SK-N-SH (cell line): ENCODE measurements around the gene ANKEF1. TPM values are rescaled to one million over a fixed set of nuclear protein-coding genes. Genes with fewer than 3 reads are reported as not detected.

Experiments
- CTCF ChIA-PET: fragments of 300-600, 350-600 bp; formaldehyde crosslinking; extraction: SDS; loops from one replicate; lab custom pipeline; 2021; lab: Yijun Ruan, JAX
- POLR2A ChIA-PET: fragments of 350-600 bp; sonication (Branson Sonifier 250); formaldehyde crosslinking; extraction: SDS; loops from one replicate; lab custom pipeline; 2020; ENCODE audit warnings: antibody characterized with exemption, inconsistent platforms; lab: Yijun Ruan, JAX
- DNase-seq: peaks from one replicate; pipeline ENCODE4 v3.0.0; 2012
- H2AFZ ChIP-seq: fragments of 200-600 bp; sonication (generic); 2 replicates; pipeline ENCODE4 v1.8.1; 2016; ENCODE audit warnings: antibody characterized with exemption, mild to moderate bottlenecking, low read depth
- H3F3A ChIP-seq: fragments of 200-600 bp; sonication (generic); replicated peaks from 2 replicates; pipeline ENCODE3; 2016; ENCODE audit warnings: antibody characterized with exemption, mild to moderate bottlenecking; ENCODE audit not compliant: insufficient read depth
- H3K27ac ChIP-seq, 2 experiments: fragments of 200-500 bp in 1 of 2; fragments of 200-600 bp in 1 of 2; sonication (Bioruptor generic) in 1 of 2; sonication (generic), shearing (Covaris generic) in 1 of 2; 2 replicates each; pipeline versions ENCODE4 v1.5.1 to v1.6.1; 2014 to 2016; ENCODE audit warnings: low read depth in 2 of 2, inconsistent platforms in 1 of 2, low read length in 1 of 2, mild to moderate bottlenecking in 1 of 2, mixed read lengths in 1 of 2
- H3K27me3 ChIP-seq: fragments of 200-600 bp; sonication (generic), shearing (Covaris generic); 2 replicates; pipeline ENCODE4 v1.6.1; 2016; ENCODE audit warnings: mixed run types; ENCODE audit not compliant: insufficient read depth
- H3K36me3 ChIP-seq, 2 experiments: fragments of 200-500 bp in 1 of 2; fragments of 200-600 bp in 1 of 2; sonication (Bioruptor generic) in 1 of 2; sonication (generic) in 1 of 2; replicated peaks in 1 of 2; 2 replicates each; pipeline versions ENCODE3 to v1.5.1; 2014 to 2016; ENCODE audit warnings: low read length in 1 of 2, mild to moderate bottlenecking in 1 of 2; ENCODE audit not compliant: insufficient read depth in 2 of 2, control insufficient read depth in 1 of 2
- H3K4me1 ChIP-seq, 2 experiments: fragments of 200-500 bp in 1 of 2; fragments of 200-600 bp in 1 of 2; sonication (Bioruptor generic) in 1 of 2; sonication (generic), shearing (Covaris generic) in 1 of 2; 2 replicates each; pipeline versions ENCODE4 v1.5.1 to v1.6.1; 2014 to 2016; ENCODE audit warnings: low read depth in 1 of 2, low read length in 1 of 2, mixed run types in 1 of 2; ENCODE audit not compliant: insufficient read depth in 2 of 2, control insufficient read depth in 1 of 2
- H3K4me2 ChIP-seq: fragments of 200-600 bp; sonication (generic), shearing (Covaris generic); 2 replicates; pipeline ENCODE4 v1.6.1; 2017; ENCODE audit warnings: mixed run types
- H3K4me3 ChIP-seq, 2 experiments: fragments of 200-500 bp in 1 of 2; fragments of 200-600 bp in 1 of 2; sonication (Bioruptor generic) in 1 of 2; sonication (generic), shearing (Covaris generic) in 1 of 2; 2 replicates each; pipeline versions ENCODE4 v1.5.1 to v1.8.1; 2014 to 2016; ENCODE audit warnings: low read depth in 2 of 2, inconsistent platforms in 1 of 2, low read length in 1 of 2, mild to moderate bottlenecking in 1 of 2, mixed read lengths in 1 of 2, moderate library complexity in 1 of 2
- H3K79me2 ChIP-seq: fragments of 200-600 bp; sonication (generic); 2 replicates; pipeline ENCODE4 v1.8.1; 2017; ENCODE audit warnings: mild to moderate bottlenecking; ENCODE audit not compliant: insufficient read depth
- H3K9ac ChIP-seq: fragments of 200-600 bp; sonication (generic); 2 replicates; pipeline ENCODE4 v1.6.1; 2017; ENCODE audit warnings: mixed run types
- H3K9me2 ChIP-seq: fragments of 200-600 bp; sonication (generic); 2 replicates; pipeline ENCODE4 v1.6.1; 2017; ENCODE audit warnings: mixed run types
- H3K9me3 ChIP-seq: fragments of 200-600 bp; sonication (generic); 2 replicates; pipeline ENCODE4 v1.6.1; 2017; ENCODE audit warnings: mixed run types, mild to moderate bottlenecking, moderate library complexity
- H4K20me1 ChIP-seq: fragments of 200-600 bp; sonication (generic); 2 replicates; pipeline ENCODE4 v1.6.1; 2017; ENCODE audit warnings: mild to moderate bottlenecking, mixed run types; ENCODE audit not compliant: insufficient read depth
- EP300 ChIP-seq, 2 experiments: IDR thresholded peaks; 2 replicates each; pipeline versions ENCODE4 v1.4.0 to v1.6.1; 2012; ENCODE audit warnings: borderline replicate concordance in 1 of 2, low read depth in 1 of 2, low read length in 1 of 2
- EZH2phosphoT487 ChIP-seq: fragments of 200-600 bp; sonication (generic); IDR thresholded peaks from 2 replicates; pipeline ENCODE4 v1.6.1; 2017; ENCODE audit warnings: low read depth, mixed run types, mild to moderate bottlenecking, antibody characterized with exemption, moderate library complexity, borderline replicate concordance
- FOSL2 ChIP-seq: IDR thresholded peaks from 2 replicates; pipeline ENCODE4 v1.4.0; 2012; ENCODE audit warnings: low read depth, mild to moderate bottlenecking, moderate library complexity, borderline replicate concordance
- FOXJ3 ChIP-seq: sonication (generic); formaldehyde crosslinking; IDR thresholded peaks from 2 replicates; pipeline ENCODE4 v1.5.1; 2020; ENCODE audit warnings: mild to moderate bottlenecking, missing genetic modification reagents
- FOXM1 ChIP-seq: IDR thresholded peaks from 2 replicates; pipeline ENCODE4 v1.4.0; 2012; ENCODE audit warnings: low read depth, mild to moderate bottlenecking
- GABPA ChIP-seq: IDR thresholded peaks from 2 replicates; pipeline ENCODE4 v1.4.0; 2012; ENCODE audit warnings: low read depth, mild to moderate bottlenecking
- MEF2A ChIP-seq: IDR thresholded peaks from 2 replicates; pipeline ENCODE4 v1.4.0; 2012; ENCODE audit warnings: low read depth, borderline replicate concordance
- MXI1 ChIP-seq: IDR thresholded peaks from 2 replicates; pipeline ENCODE4 v1.6.1; 2012; ENCODE audit warnings: mild to moderate bottlenecking, low read depth, low read length, improper control_type of control experiment
- NRF1 ChIP-seq: IDR thresholded peaks from 2 replicates; pipeline ENCODE4 v1.6.1; 2012; ENCODE audit warnings: low read depth, mild to moderate bottlenecking, low read length
- RAD21 ChIP-seq: IDR thresholded peaks from 2 replicates; pipeline ENCODE4 v1.6.1; 2012; ENCODE audit warnings: mild to moderate bottlenecking, low read length
- RCOR1 ChIP-seq: fragments of 150-350 bp; IDR thresholded peaks from 2 replicates; pipeline ENCODE4 v1.6.1; 2017; ENCODE audit warnings: antibody characterized with exemption, low read length
- TAF1 ChIP-seq: IDR thresholded peaks from 2 replicates; pipeline ENCODE4 v1.6.1; 2012; ENCODE audit warnings: low read depth, mild to moderate bottlenecking, low read length, moderate library complexity, borderline replicate concordance
- TEAD4 ChIP-seq: IDR thresholded peaks from 2 replicates; pipeline ENCODE4 v1.4.0; 2012; ENCODE audit warnings: mild to moderate bottlenecking, borderline replicate concordance; ENCODE audit not compliant: insufficient read depth
- YY1 ChIP-seq: IDR thresholded peaks from 2 replicates; pipeline ENCODE4 v1.4.0; 2012; ENCODE audit warnings: low read depth, mild to moderate bottlenecking
- WGBS: methylation state at CpG from one replicate; pipeline ENCODE4 v1.1.6; 2017; ENCODE audit warnings: low lambda C conversion rate; 5-methylcytosine and 5-hydroxymethylcytosine counted together
- polyA plus RNA-seq, 3 experiments: library from polyadenylated mRNA; depleted of rRNA; stranded (reverse); fragments of >200 nt; gene quantifications; 2 replicates each; pipeline ENCODE4 v1.2.3, GENCODE V29; 2012
- TF ChIP-seq, protein P1 (sequence below): IDR thresholded peaks from 2 replicates; pipeline ENCODE4 v1.4.0; 2012; ENCODE audit warnings: low read depth, borderline replicate concordance
- TF ChIP-seq, protein P2 (sequence below): IDR thresholded peaks from 2 replicates; pipeline ENCODE4 v1.6.1; 2012; ENCODE audit warnings: mild to moderate bottlenecking, low read depth, low read length, moderate library complexity
- TF ChIP-seq, protein P3 (sequence below): fragments of 200-600 bp; sonication (generic); IDR thresholded peaks from 2 replicates; pipeline ENCODE4 v1.6.1; 2017; ENCODE audit warnings: antibody characterized with exemption, mild to moderate bottlenecking, moderate library complexity

ANKEF1 gene
- polyA plus RNA-seq, 1 of the 3 experiments (the other 2 are of a cell fraction) = 2.3 TPM

DNA sequence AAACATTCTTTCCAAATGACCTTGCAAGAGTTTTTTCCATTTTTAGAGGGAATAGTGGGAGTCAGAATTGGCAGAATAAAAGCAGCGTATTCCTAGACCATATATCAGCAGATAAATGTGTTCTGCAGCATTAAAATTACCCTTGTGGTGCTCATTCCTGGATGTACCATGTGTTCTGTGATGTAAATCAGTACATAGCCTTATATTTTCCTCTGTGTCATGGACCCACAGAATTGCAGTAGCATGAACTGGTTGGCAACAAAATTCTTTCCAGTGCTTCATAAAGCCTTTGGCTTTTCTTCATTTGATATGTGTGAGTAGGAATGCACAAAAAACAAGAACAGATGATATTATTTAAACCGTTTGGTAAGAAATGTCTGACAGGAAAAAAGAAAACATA, 32.5 kb downstream of the ANKEF1 start:
- no peak overlapping the region for H2AFZ ChIP-seq
- H3K4me1 ChIP-seq = no peaks in the 10 kb centered on the region
- ChIA-PET CTCF (no interaction called here), POLR2A (no interaction called here)
- no peaks in the 10 kb centered on the region for H3K9me3 ChIP-seq
- H3K9me2 ChIP-seq = no peaks in the 10 kb centered on the region
- H4K20me1 ChIP-seq = no peaks in the 10 kb centered on the region
- H3F3A ChIP-seq = no peaks in the 10 kb centered on the region
- TF ChIP-seq MEF2A (no peak), MXI1 (no peak), NRF1 (no peak), RCOR1 (no peak), FOXJ3 (CRISPR knock-in tag) (no peak), TEAD4 (no peak), FOXM1 (no peak), RAD21 (no peak), YY1 (no peak), EZH2phosphoT487 (no peak), EP300 (IDR thresholded peaks at IDR 0.05; ENCODE audit: borderline replicate concordance in 1 of 2, low read depth in 1 of 2, low read length in 1 of 2) (no peak), TAF1 (no peak), GABPA (no peak), FOSL2 (no peak)
- TF ChIP-seq, protein P1, sequence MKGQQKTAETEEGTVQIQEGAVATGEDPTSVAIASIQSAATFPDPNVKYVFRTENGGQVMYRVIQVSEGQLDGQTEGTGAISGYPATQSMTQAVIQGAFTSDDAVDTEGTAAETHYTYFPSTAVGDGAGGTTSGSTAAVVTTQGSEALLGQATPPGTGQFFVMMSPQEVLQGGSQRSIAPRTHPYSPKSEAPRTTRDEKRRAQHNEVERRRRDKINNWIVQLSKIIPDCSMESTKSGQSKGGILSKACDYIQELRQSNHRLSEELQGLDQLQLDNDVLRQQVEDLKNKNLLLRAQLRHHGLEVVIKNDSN = no peak
- TF ChIP-seq, protein P2, sequence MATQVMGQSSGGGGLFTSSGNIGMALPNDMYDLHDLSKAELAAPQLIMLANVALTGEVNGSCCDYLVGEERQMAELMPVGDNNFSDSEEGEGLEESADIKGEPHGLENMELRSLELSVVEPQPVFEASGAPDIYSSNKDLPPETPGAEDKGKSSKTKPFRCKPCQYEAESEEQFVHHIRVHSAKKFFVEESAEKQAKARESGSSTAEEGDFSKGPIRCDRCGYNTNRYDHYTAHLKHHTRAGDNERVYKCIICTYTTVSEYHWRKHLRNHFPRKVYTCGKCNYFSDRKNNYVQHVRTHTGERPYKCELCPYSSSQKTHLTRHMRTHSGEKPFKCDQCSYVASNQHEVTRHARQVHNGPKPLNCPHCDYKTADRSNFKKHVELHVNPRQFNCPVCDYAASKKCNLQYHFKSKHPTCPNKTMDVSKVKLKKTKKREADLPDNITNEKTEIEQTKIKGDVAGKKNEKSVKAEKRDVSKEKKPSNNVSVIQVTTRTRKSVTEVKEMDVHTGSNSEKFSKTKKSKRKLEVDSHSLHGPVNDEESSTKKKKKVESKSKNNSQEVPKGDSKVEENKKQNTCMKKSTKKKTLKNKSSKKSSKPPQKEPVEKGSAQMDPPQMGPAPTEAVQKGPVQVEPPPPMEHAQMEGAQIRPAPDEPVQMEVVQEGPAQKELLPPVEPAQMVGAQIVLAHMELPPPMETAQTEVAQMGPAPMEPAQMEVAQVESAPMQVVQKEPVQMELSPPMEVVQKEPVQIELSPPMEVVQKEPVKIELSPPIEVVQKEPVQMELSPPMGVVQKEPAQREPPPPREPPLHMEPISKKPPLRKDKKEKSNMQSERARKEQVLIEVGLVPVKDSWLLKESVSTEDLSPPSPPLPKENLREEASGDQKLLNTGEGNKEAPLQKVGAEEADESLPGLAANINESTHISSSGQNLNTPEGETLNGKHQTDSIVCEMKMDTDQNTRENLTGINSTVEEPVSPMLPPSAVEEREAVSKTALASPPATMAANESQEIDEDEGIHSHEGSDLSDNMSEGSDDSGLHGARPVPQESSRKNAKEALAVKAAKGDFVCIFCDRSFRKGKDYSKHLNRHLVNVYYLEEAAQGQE = no peak
- TF ChIP-seq, protein P3, sequence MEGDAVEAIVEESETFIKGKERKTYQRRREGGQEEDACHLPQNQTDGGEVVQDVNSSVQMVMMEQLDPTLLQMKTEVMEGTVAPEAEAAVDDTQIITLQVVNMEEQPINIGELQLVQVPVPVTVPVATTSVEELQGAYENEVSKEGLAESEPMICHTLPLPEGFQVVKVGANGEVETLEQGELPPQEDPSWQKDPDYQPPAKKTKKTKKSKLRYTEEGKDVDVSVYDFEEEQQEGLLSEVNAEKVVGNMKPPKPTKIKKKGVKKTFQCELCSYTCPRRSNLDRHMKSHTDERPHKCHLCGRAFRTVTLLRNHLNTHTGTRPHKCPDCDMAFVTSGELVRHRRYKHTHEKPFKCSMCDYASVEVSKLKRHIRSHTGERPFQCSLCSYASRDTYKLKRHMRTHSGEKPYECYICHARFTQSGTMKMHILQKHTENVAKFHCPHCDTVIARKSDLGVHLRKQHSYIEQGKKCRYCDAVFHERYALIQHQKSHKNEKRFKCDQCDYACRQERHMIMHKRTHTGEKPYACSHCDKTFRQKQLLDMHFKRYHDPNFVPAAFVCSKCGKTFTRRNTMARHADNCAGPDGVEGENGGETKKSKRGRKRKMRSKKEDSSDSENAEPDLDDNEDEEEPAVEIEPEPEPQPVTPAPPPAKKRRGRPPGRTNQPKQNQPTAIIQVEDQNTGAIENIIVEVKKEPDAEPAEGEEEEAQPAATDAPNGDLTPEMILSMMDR = no peak
- no peaks in the 10 kb centered on the region for H3K79me2 ChIP-seq
- H3K27ac ChIP-seq = no peak overlapping the region
- 48% methylated on average over 2 of the region's 2 CpGs for WGBS
- H3K36me3 ChIP-seq = no peaks in the 10 kb centered on the region
- no peak overlapping the region for H3K4me3 ChIP-seq
- H3K4me2 ChIP-seq = no peak overlapping the region
- no peak for DNase-seq
- H3K27me3 ChIP-seq = no peaks in the 10 kb centered on the region
- H3K9ac ChIP-seq = no peak overlapping the region
